ENCODE measurements around the gene BSPRY. TPM values are rescaled to one million over a fixed set of nuclear protein-coding genes. Genes with fewer than 3 reads are reported as not detected.
A peak's percentile ranks its signal among the peaks of the same experiment; 100 is the strongest.
"Not testable (repeated sequence)": the region's sequence is repeated elsewhere in the genome, so short reads cannot be mapped to it uniquely, and the experiment has no call there.

The BSPRY gene
- total and polyA plus RNA-seq, 2 donors (not counting 1 experiment from before 2014, with no cell fraction given), result 0.42 to 0.59 TPM

DNA sequence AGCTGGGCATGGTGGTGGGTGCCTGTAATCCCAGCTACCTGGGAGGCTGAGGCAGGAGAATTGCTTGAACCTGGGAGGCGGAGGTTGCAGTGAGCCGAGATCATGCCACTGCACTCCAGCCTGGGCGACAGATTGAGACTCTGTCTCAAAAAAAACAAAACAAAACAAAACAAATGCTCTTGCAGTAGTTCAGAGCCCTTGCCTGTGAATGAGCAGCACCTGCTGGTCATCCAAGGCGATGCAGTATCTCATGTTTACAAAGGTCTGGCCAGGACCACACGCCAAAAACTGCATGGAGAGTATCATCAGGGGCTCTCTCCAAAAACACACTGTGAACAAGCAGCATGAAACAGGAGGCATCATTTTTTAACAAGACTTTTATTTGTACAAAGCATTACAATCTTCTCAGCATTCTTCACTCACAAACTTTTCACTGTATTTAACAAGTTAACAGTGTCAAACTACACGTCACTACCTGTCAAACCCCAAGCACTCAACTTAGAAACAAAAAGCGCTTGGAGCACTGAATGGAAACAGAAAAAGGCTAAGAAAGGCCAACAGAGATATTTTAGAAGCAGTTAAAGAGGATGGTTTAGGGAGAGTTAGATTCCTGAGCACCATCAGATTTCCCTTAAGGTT, 57.7 kb downstream of the BSPRY start:
- not testable (repeated sequence) for H3K9ac ChIP-seq (ENCODE audit: low read length); H3K9me3 ChIP-seq (ENCODE audit: control extremely low read depth in 1 of 3, control insufficient read depth in 2 of 3, insufficient read depth in 1 of 3, low read length in 2 of 3); H2AFZ ChIP-seq (ENCODE audit: insufficient read depth, low read depth, low read length, poor library complexity, severe bottlenecking); H4K20me1 ChIP-seq (ENCODE audit: control insufficient read depth, insufficient read depth, low read length, poor library complexity, severe bottlenecking); H3K9me3 Mint-ChIP-seq (ENCODE audit: insufficient read depth); H3K4me3 ChIP-seq (ENCODE audit: control extremely low read depth in 1 of 5, extremely low read depth in 1 of 5, insufficient read depth in 1 of 5, low read depth in 2 of 5, low read length in 4 of 5); H3K4me2 ChIP-seq (replicated peaks; ENCODE audit: low read depth, low read length, poor library complexity, severe bottlenecking); H3K27me3 Mint-ChIP-seq; ATAC-seq (ENCODE audit: low read depth); H3K27me3 ChIP-seq (replicated peaks in 1 of 4; ENCODE audit: control extremely low read depth in 1 of 4, control insufficient read depth in 3 of 4, insufficient read depth in 4 of 4, low read length in 3 of 4)
- POLR2A ChIA-PET, result interaction anchor here (0.6 kb wide), 1 partner anchor 27 kb away, joined by 3 read pairs; no protein-coding TSS in a partner anchor
- Mint-ChIP-seq H3K4me1 (peaks cover 32% of the 10 kb centered on the region), H3K4me3 (peak overlapping the region; percentile 17), H3K27ac (peak overlapping the region; percentile 66)
- Histone ChIP-seq H3K36me3 (replicated peaks in 1 of 2; ENCODE audit: control extremely low read depth in 1 of 2, control insufficient read depth in 1 of 2, extremely low read depth in 1 of 2, insufficient read depth in 2 of 2, low read length in 1 of 2) (peaks cover 0 to 16% of the 10 kb centered on the region in 2 experiments), H3K27ac (ENCODE audit: low read length in 2 of 2) (peak overlapping the region in 1 of 2 donors; percentile 2), H3K79me2 (ENCODE audit: control insufficient read depth, insufficient read depth, low read length) (peaks cover 25% of the 10 kb centered on the region), H3K4me1 (ENCODE audit: control insufficient read depth in 2 of 2, insufficient read depth in 2 of 2, low read length in 2 of 2) (peaks cover 8 to 17% of the 10 kb centered on the region in 2 donors)
- intact Hi-C loops (cut with micrococcal nuclease), result loop anchor here (1.0 to 10.0 kb wide), 3 partner anchors 98 to 1772 kb away; partner anchors contain the start of gene DNAJC25
- 38% methylated on average over 5 of the region's 7 CpGs for WGBS (ENCODE audit: insufficient coverage)
- CTCF ChIA-PET, result interaction anchor here (0.6 to 10.6 kb wide), 8 partner anchors 48 to 251 kb away, joined by 3 to 98 read pairs (median 4); partner anchors contain the start of genes CDC26 and PRPF4
- peak; percentile 77 for TF ChIP-seq CTCF (IDR thresholded peaks at IDR 0.05)
- DNase-seq, result peak; percentile 67

GRCh38 chr9:113409481-113409880, 60.1 kb downstream of the BSPRY start:
- WGBS (ENCODE audit: insufficient coverage), result 42% methylated on average over 10 of the region's 10 CpGs
- H3K27me3 ChIP-seq (replicated peaks in 1 of 4; ENCODE audit: control extremely low read depth in 1 of 4, control insufficient read depth in 3 of 4, insufficient read depth in 4 of 4, low read length in 3 of 4), result no peaks in the 10 kb centered on the region
- H3K27ac Mint-ChIP-seq, result peak overlapping the region; percentile 100
- intact Hi-C loops (cut with micrococcal nuclease), result loop anchor here (10.0 kb wide), 1 partner anchor 1775 kb away; the partner anchor contains the start of gene DNAJC25
- H3K4me1 ChIP-seq (ENCODE audit: control insufficient read depth in 2 of 2, insufficient read depth in 2 of 2, low read length in 2 of 2), result peaks cover 8 to 17% of the 10 kb centered on the region in 2 donors
- H3K4me1 Mint-ChIP-seq, result peaks cover 32% of the 10 kb centered on the region
- CTCF ChIA-PET, result interaction anchor here (0.8 to 3.8 kb wide), 15 partner anchors 8 to 248 kb away, joined by 3 to 46 read pairs (median 6); partner anchors contain the start of genes ALAD, CDC26, HDHD3 and PRPF4
- DNase-seq (no peak), ATAC-seq (ENCODE audit: low read depth) (no peak)
- peaks cover 21% of the 10 kb centered on the region for H3K79me2 ChIP-seq (ENCODE audit: control insufficient read depth, insufficient read depth, low read length)
- peak overlapping the region; percentile 74 to 99 (median 97) for H3K4me3 ChIP-seq (ENCODE audit: control extremely low read depth in 1 of 5, extremely low read depth in 1 of 5, insufficient read depth in 1 of 5, low read depth in 2 of 5, low read length in 4 of 5)
- peak overlapping the region; percentile 85 for H3K4me2 ChIP-seq (replicated peaks; ENCODE audit: low read depth, low read length, poor library complexity, severe bottlenecking)
- POLR2A ChIA-PET, result interaction anchor here (0.5 to 3.2 kb wide), 8 partner anchors 9 to 189 kb away, joined by 3 to 44 read pairs (median 10); partner anchors contain the start of genes ALAD, CDC26, FKBP15 and HDHD3
- H3K9me3 Mint-ChIP-seq (ENCODE audit: insufficient read depth), result no peaks in the 10 kb centered on the region
- TF ChIP-seq EZH2 (IDR thresholded peaks at IDR 0.05; ENCODE audit: borderline replicate concordance, insufficient read depth, low read depth, low read length, poor library complexity, severe bottlenecking) (no peak), CTCF (IDR thresholded peaks at IDR 0.05) (no peak)
- peaks cover 0 to 16% of the 10 kb centered on the region in 2 experiments for H3K36me3 ChIP-seq (replicated peaks in 1 of 2; ENCODE audit: control extremely low read depth in 1 of 2, control insufficient read depth in 1 of 2, extremely low read depth in 1 of 2, insufficient read depth in 2 of 2, low read length in 1 of 2)
- H3K9me3 ChIP-seq (ENCODE audit: control extremely low read depth in 1 of 3, control insufficient read depth in 2 of 3, insufficient read depth in 1 of 3, low read length in 2 of 3), result no peaks in the 10 kb centered on the region
- H3K4me3 Mint-ChIP-seq, result peak overlapping the region; percentile 100
- H3K27me3 Mint-ChIP-seq, result no peaks in the 10 kb centered on the region
- peak overlapping the region; percentile 87 for H2AFZ ChIP-seq (ENCODE audit: insufficient read depth, low read depth, low read length, poor library complexity, severe bottlenecking)
- peak overlapping the region; percentile 92 to 97 for H3K27ac ChIP-seq (ENCODE audit: low read length in 2 of 2)
- H3K9ac ChIP-seq (ENCODE audit: low read length), result peak overlapping the region; percentile 93
- H4K20me1 ChIP-seq (ENCODE audit: control insufficient read depth, insufficient read depth, low read length, poor library complexity, severe bottlenecking), result no peaks in the 10 kb centered on the region

All from B cell (primary cell).